ENCODE data around the gene EED. TPM values are rescaled to one million over a fixed set of nuclear protein-coding genes. Genes with fewer than 3 reads are reported as not detected.

Gene EED
- total RNA-seq, 1 experiment from 2014 or later, result 22.9 TPM

- ChIA-PET CTCF (interaction anchor here (0.7 to 1.8 kb wide), 4 partner anchors 17 to 168 kb away, joined by 3 to 12 read pairs (median 4); no protein-coding TSS in a partner anchor), POLR2A (interaction anchor here (1.7 to 2.1 kb wide), 2 partner anchors 18 to 142 kb away, joined by 5 to 7 read pairs; partner anchors contain the start of gene PICALM)
- Mint-ChIP-seq H3K9me3 (ENCODE audit: unreplicated experiment) (no peaks in the 10 kb centered on the region), H3K4me1 (ENCODE audit: insufficient read depth, unreplicated experiment) (peaks cover 7% of the 10 kb centered on the region), H3K27me3 (ENCODE audit: insufficient read depth, unreplicated experiment) (no peaks in the 10 kb centered on the region), H3K4me3 (ENCODE audit: unreplicated experiment) (no peak overlapping the region), H3K36me3 (ENCODE audit: insufficient read depth, unreplicated experiment) (no peaks in the 10 kb centered on the region), H3K27ac (ENCODE audit: low read depth, unreplicated experiment) (no peak overlapping the region)
- intact Hi-C loops (cut with micrococcal nuclease), result no loop called here
- BruUV-seq (replicated peaks), result no TSS peak
- DNase-seq (ENCODE audit: unreplicated experiment), result no peak
- TF ChIP-seq, protein P1, sequence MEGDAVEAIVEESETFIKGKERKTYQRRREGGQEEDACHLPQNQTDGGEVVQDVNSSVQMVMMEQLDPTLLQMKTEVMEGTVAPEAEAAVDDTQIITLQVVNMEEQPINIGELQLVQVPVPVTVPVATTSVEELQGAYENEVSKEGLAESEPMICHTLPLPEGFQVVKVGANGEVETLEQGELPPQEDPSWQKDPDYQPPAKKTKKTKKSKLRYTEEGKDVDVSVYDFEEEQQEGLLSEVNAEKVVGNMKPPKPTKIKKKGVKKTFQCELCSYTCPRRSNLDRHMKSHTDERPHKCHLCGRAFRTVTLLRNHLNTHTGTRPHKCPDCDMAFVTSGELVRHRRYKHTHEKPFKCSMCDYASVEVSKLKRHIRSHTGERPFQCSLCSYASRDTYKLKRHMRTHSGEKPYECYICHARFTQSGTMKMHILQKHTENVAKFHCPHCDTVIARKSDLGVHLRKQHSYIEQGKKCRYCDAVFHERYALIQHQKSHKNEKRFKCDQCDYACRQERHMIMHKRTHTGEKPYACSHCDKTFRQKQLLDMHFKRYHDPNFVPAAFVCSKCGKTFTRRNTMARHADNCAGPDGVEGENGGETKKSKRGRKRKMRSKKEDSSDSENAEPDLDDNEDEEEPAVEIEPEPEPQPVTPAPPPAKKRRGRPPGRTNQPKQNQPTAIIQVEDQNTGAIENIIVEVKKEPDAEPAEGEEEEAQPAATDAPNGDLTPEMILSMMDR (IDR thresholded peaks at IDR 0.05; ENCODE audit: unreplicated experiment), result no peak
Measured at GRCh38 chr11:86210898-86211297, 33.7 kb upstream of the EED start.

DNA sequence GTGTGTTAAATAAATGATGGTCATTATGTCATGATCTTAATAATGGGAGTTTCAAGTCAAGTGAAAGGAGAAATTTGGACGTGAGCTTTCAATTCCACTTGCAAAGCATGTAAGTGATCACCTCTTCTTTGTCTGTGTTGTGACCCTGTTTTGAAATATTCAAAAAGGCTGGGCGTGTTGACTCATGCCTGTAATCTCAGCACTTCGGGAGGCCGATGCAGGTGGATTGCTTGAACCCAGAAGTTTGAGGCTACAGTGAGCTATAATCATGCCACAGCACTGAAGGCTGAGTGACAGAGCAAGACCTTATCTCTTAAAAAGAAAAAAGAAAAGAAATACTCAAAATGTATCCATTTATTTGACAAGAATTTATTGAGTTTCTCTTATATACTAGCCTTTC is 32.9 kb upstream of the EED start:
- H3K27ac Mint-ChIP-seq (ENCODE audit: low read depth, unreplicated experiment), result no peak overlapping the region
- ChIA-PET POLR2A (interaction anchor here (0.6 to 2.1 kb wide), 4 partner anchors 18 to 175 kb away, joined by 3 to 7 read pairs (median 4); partner anchors contain the start of gene PICALM), CTCF (interaction anchor here (0.9 to 1.8 kb wide), 7 partner anchors 11 to 220 kb away, joined by 3 to 12 read pairs (median 4); no protein-coding TSS in a partner anchor)
- peaks cover 7% of the 10 kb centered on the region for H3K4me1 Mint-ChIP-seq (ENCODE audit: insufficient read depth, unreplicated experiment)
- no peaks in the 10 kb centered on the region for H3K9me3 Mint-ChIP-seq (ENCODE audit: unreplicated experiment)
- TF ChIP-seq, protein P1 (IDR thresholded peaks at IDR 0.05; ENCODE audit: unreplicated experiment), result no peak
- peak; percentile 38 for DNase-seq (ENCODE audit: unreplicated experiment)
- H3K4me3 Mint-ChIP-seq (ENCODE audit: unreplicated experiment), result no peak overlapping the region
- H3K36me3 Mint-ChIP-seq (ENCODE audit: insufficient read depth, unreplicated experiment), result no peaks in the 10 kb centered on the region
- intact Hi-C loops (cut with micrococcal nuclease), result no loop called here
- H3K27me3 Mint-ChIP-seq (ENCODE audit: insufficient read depth, unreplicated experiment), result no peaks in the 10 kb centered on the region
- BruUV-seq (replicated peaks), result no TSS peak

DNA sequence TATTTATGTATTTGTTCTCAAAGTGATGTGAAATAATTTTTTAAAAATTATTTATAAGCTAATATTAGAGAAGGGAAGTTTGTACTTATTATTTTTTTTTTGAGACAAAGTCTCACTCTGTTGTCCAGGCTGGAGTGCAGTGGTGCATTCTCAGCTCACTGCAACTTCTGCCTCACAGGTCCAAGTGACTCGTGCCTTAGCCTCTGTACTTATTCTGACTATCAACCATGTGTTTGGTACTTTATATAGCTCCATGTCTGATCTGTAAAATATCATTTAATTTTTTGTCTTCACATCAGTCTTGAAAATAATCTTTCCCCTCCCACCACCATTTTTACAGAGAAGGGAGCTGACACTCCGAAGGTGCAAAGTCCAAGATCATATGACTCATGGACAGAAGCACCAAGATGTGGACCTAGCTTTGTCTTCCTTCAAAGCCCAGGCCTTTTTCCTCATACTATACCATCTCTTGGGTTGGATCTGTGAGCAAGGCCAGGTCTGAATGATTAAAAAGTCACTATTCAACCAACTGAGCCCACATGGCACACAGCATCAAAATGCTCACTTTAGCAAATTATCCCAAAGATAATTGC is 32.4 kb upstream of the EED start:
- ChIA-PET POLR2A (interaction anchor here (0.6 to 2.1 kb wide), 4 partner anchors 19 to 176 kb away, joined by 3 to 7 read pairs (median 4); partner anchors contain the start of gene PICALM), CTCF (interaction anchor here (0.7 to 1.8 kb wide), 8 partner anchors 10 to 220 kb away, joined by 3 to 12 read pairs (median 4); no protein-coding TSS in a partner anchor)
- TF ChIP-seq, protein P1 (IDR thresholded peaks at IDR 0.05; ENCODE audit: unreplicated experiment), result no peak
- H3K4me3 Mint-ChIP-seq (ENCODE audit: unreplicated experiment), result no peak overlapping the region
- peaks cover 7% of the 10 kb centered on the region for H3K4me1 Mint-ChIP-seq (ENCODE audit: insufficient read depth, unreplicated experiment)
- no peaks in the 10 kb centered on the region for H3K27me3 Mint-ChIP-seq (ENCODE audit: insufficient read depth, unreplicated experiment)
- no peaks in the 10 kb centered on the region for H3K36me3 Mint-ChIP-seq (ENCODE audit: insufficient read depth, unreplicated experiment)
- no peak for DNase-seq (ENCODE audit: unreplicated experiment)
- no peak overlapping the region for H3K27ac Mint-ChIP-seq (ENCODE audit: low read depth, unreplicated experiment)
- intact Hi-C loops (cut with micrococcal nuclease), result no loop called here
- H3K9me3 Mint-ChIP-seq (ENCODE audit: unreplicated experiment), result no peaks in the 10 kb centered on the region
- no TSS peak for BruUV-seq (replicated peaks)

GRCh38 chr11:86214710-86215109 is 29.8 kb upstream of the EED start:
- Mint-ChIP-seq H3K27me3 (ENCODE audit: insufficient read depth, unreplicated experiment) (no peaks in the 10 kb centered on the region), H3K4me1 (ENCODE audit: insufficient read depth, unreplicated experiment) (peaks cover 13% of the 10 kb centered on the region), H3K36me3 (ENCODE audit: insufficient read depth, unreplicated experiment) (peaks cover 5% of the 10 kb centered on the region), H3K9me3 (ENCODE audit: unreplicated experiment) (no peaks in the 10 kb centered on the region), H3K27ac (ENCODE audit: low read depth, unreplicated experiment) (no peak overlapping the region), H3K4me3 (ENCODE audit: unreplicated experiment) (no peak overlapping the region)
- TF ChIP-seq, protein P1 (IDR thresholded peaks at IDR 0.05; ENCODE audit: unreplicated experiment), result no peak
- DNase-seq (ENCODE audit: unreplicated experiment), result no peak
- ChIA-PET CTCF (interaction anchor here (0.7 to 5.6 kb wide), 3 partner anchors 48 to 360 kb away, joined by 3 to 28 read pairs (median 3); partner anchors contain the start of gene CCDC83), POLR2A (no interaction called here)
- no TSS peak for BruUV-seq (replicated peaks)
- intact Hi-C loops (cut with micrococcal nuclease), result loop anchor here (5.0 kb wide), 1 partner anchor 617 kb away; no protein-coding TSS in a partner anchor
